T1000 (cell line): Measurements from ENCODE around the gene PPP1R3G.
A peak's percentile ranks its signal among the peaks of the same experiment; 100 is the strongest.
"Not testable (repeated sequence)": the region's sequence is repeated elsewhere in the genome, so short reads cannot be mapped to it uniquely, and the experiment has no call there.

Experiments used
- DNase-seq: peaks from one replicate; lab custom pipeline; 2025; ENCODE audit warnings: mixed read lengths; lab: John Stamatoyannopoulos, UW

PPP1R3G gene

GRCh38 chr6:5120011-5120410 is 34.9 kb downstream of the PPP1R3G start:
- no peak for DNase-seq

GRCh38 chr6:5120543-5120942 is 35.4 kb downstream of the PPP1R3G start:
- not testable (repeated sequence) for DNase-seq

- DNase-seq = no peak
Observed at GRCh38 chr6:5121479-5121878, 36.3 kb downstream of the PPP1R3G start.

- DNase-seq = no peak
Observed at GRCh38 chr6:5121956-5122355, 36.8 kb downstream of the PPP1R3G start.

- DNase-seq = no peak
Observed at GRCh38 chr6:5122504-5123112, 37.5 kb downstream of the PPP1R3G start.

GRCh38 chr6:5123296-5124143 is 38.4 kb downstream of the PPP1R3G start:
- no peak for DNase-seq

- DNase-seq = no peak
Observed at GRCh38 chr6:5124526-5124925, 39.4 kb downstream of the PPP1R3G start.

GRCh38 chr6:5125152-5126006 is 40.2 kb downstream of the PPP1R3G start:
- peak; percentile 60 for DNase-seq

GRCh38 chr6:5126214-5126613 is 41.1 kb downstream of the PPP1R3G start:
- no peak for DNase-seq

GRCh38 chr6:5127106-5127687 is 42.1 kb downstream of the PPP1R3G start:
- no peak for DNase-seq

- DNase-seq = no peak
Observed at GRCh38 chr6:5128351-5128750, 43.2 kb downstream of the PPP1R3G start.

GRCh38 chr6:5130135-5130866 is 45.2 kb downstream of the PPP1R3G start:
- DNase-seq = no peak

GRCh38 chr6:5132731-5133130 is 47.6 kb downstream of the PPP1R3G start:
- no peak for DNase-seq

- DNase-seq = no peak
Observed at GRCh38 chr6:5133943-5134342, 48.8 kb downstream of the PPP1R3G start.

GRCh38 chr6:5135788-5136376 is 50.7 kb downstream of the PPP1R3G start:
- DNase-seq = no peak

GRCh38 chr6:5136851-5137250 is 51.7 kb downstream of the PPP1R3G start:
- DNase-seq = no peak
